HepG2 (cell line): Measurements from ENCODE around the gene AKR1C3. TPM values are rescaled to one million over a fixed set of nuclear protein-coding genes. Genes with fewer than 3 reads are reported as not detected.

Experiments used
- FOXJ3 ChIP-seq: sonication (generic); formaldehyde crosslinking; IDR thresholded peaks from 2 replicates; pipeline ENCODE4 v1.4.0; 2020; ENCODE audit warnings: missing genetic modification reagents, mild to moderate bottlenecking, borderline replicate concordance
- FOXK1 ChIP-seq: sonication (generic); formaldehyde crosslinking; IDR thresholded peaks from 2 replicates; pipeline ENCODE4 v1.4.0; 2020; ENCODE audit warnings: low read depth, missing genetic modification reagents, borderline replicate concordance
- FOXO1 ChIP-seq: sonication (generic); formaldehyde crosslinking; IDR thresholded peaks from 2 replicates; pipeline ENCODE4 v1.4.0; 2020; ENCODE audit warnings: missing genetic modification reagents
- GFI1 ChIP-seq: sonication (generic); formaldehyde crosslinking; IDR thresholded peaks from 2 replicates; pipeline ENCODE4 v1.5.0; 2020; ENCODE audit warnings: missing genetic modification reagents, mild to moderate bottlenecking, borderline replicate concordance
- KDM4B ChIP-seq: sonication (generic); formaldehyde crosslinking; IDR thresholded peaks from 2 replicates; pipeline ENCODE4 v1.4.0; 2020; ENCODE audit warnings: missing genetic modification reagents
- ZBTB20 ChIP-seq: sonication (generic); formaldehyde crosslinking; IDR thresholded peaks from 2 replicates; pipeline ENCODE4 v1.8.1; 2023; ENCODE audit warnings: missing genetic modification reagents, low read depth, mild to moderate bottlenecking, borderline replicate concordance
- ZNF3 ChIP-seq: IDR thresholded peaks from 2 replicates; pipeline ENCODE4 v1.7.0; 2017; ENCODE audit warnings: inconsistent platforms
- ZNF407 ChIP-seq: sonication (generic); formaldehyde crosslinking; IDR thresholded peaks from one replicate; pipeline ENCODE4 v1.5.1; 2020; ENCODE audit warnings: mild to moderate bottlenecking, missing genetic modification reagents; ENCODE audit errors: not compliant biosample characterization
- ZNF607 ChIP-seq: sonication (generic); formaldehyde crosslinking; IDR thresholded peaks from 2 replicates; pipeline ENCODE4 v1.5.1; 2020; ENCODE audit warnings: missing genetic modification reagents, mild to moderate bottlenecking, borderline replicate concordance
- polyA plus RNA-seq, 8 experiments: library from polyadenylated mRNA; depleted of rRNA in 3 of 8; stranded (reverse) in 7 of 8; unstranded in 1 of 8; fragments of >200 nt; fragmentation: Illumina TruSeq in 4 of 8; extraction: Trizol in 4 of 8; gene quantifications; 2 replicates each; pipeline versions ENCODE4 v1.2.1 to v1.2.3, GENCODE V29; 2011 to 2016; ENCODE audit warnings: low read depth in 4 of 8, missing spikeins in 1 of 8, mixed read lengths in 1 of 8; ENCODE audit not compliant: insufficient read depth in 1 of 8
- total RNA-seq, 5 experiments: library from RNA; depleted of rRNA; stranded (reverse); fragments of >200 nt; fragmentation: Illumina TruSeq; extraction: Trizol; gene quantifications; 2 replicates each; pipeline ENCODE4 v1.2.3, GENCODE V29; 2016; ENCODE audit warnings: low read depth in 1 of 5
- TF ChIP-seq, protein P1 (sequence below): sonication (generic); formaldehyde crosslinking; IDR thresholded peaks from 2 replicates; pipeline ENCODE4 v1.4.0; 2020; ENCODE audit warnings: missing genetic modification reagents
- TF ChIP-seq, protein P2 (sequence below): sonication (generic); formaldehyde crosslinking; IDR thresholded peaks from 2 replicates; pipeline ENCODE4 v1.8.0; 2022; ENCODE audit warnings: missing genetic modification reagents, mild to moderate bottlenecking, moderate library complexity, borderline replicate concordance

AKR1C3 gene
- total and polyA plus RNA-seq, 2 of the 13 experiments (the other 11 are each of a cell fraction or from before 2014, with no cell fraction given): 368 to 532 TPM

- TF ChIP-seq FOXJ3 (CRISPR knock-in tag) (peak; percentile 68; the same call in 1 of the 2 replicates), GFI1 (CRISPR knock-in tag) (peak; percentile 35; the same call in 1 of the 2 replicates), KDM4B (CRISPR knock-in tag) (peak; percentile 39; the same call in 1 of the 2 replicates), FOXK1 (peak; percentile 21; the same call in 1 of the 2 replicates), ZNF607 (CRISPR knock-in tag) (peak; percentile 46; the same call in 1 of the 2 replicates), ZNF407 (CRISPR knock-in tag) (no peak), FOXO1 (CRISPR knock-in tag) (peak; percentile 56; the same call in 1 of the 2 replicates), ZNF3 (CRISPR knock-in tag) (no peak; the same call in 1 of the 2 replicates), ZBTB20 (CRISPR knock-in tag) (peak; percentile 74)
- TF ChIP-seq, protein P1, sequence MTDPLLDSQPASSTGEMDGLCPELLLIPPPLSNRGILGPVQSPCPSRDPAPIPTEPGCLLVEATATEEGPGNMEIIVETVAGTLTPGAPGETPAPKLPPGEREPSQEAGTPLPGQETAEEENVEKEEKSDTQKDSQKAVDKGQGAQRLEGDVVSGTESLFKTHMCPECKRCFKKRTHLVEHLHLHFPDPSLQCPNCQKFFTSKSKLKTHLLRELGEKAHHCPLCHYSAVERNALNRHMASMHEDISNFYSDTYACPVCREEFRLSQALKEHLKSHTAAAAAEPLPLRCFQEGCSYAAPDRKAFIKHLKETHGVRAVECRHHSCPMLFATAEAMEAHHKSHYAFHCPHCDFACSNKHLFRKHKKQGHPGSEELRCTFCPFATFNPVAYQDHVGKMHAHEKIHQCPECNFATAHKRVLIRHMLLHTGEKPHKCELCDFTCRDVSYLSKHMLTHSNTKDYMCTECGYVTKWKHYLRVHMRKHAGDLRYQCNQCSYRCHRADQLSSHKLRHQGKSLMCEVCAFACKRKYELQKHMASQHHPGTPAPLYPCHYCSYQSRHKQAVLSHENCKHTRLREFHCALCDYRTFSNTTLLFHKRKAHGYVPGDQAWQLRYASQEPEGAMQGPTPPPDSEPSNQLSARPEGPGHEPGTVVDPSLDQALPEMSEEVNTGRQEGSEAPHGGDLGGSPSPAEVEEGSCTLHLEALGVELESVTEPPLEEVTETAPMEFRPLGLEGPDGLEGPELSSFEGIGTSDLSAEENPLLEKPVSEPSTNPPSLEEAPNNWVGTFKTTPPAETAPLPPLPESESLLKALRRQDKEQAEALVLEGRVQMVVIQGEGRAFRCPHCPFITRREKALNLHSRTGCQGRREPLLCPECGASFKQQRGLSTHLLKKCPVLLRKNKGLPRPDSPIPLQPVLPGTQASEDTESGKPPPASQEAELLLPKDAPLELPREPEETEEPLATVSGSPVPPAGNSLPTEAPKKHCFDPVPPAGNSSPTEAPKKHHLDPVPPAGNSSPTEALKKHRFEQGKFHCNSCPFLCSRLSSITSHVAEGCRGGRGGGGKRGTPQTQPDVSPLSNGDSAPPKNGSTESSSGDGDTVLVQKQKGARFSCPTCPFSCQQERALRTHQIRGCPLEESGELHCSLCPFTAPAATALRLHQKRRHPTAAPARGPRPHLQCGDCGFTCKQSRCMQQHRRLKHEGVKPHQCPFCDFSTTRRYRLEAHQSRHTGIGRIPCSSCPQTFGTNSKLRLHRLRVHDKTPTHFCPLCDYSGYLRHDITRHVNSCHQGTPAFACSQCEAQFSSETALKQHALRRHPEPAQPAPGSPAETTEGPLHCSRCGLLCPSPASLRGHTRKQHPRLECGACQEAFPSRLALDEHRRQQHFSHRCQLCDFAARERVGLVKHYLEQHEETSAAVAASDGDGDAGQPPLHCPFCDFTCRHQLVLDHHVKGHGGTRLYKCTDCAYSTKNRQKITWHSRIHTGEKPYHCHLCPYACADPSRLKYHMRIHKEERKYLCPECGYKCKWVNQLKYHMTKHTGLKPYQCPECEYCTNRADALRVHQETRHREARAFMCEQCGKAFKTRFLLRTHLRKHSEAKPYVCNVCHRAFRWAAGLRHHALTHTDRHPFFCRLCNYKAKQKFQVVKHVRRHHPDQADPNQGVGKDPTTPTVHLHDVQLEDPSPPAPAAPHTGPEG (CRISPR knock-in tag): no peak
- TF ChIP-seq, protein P2, sequence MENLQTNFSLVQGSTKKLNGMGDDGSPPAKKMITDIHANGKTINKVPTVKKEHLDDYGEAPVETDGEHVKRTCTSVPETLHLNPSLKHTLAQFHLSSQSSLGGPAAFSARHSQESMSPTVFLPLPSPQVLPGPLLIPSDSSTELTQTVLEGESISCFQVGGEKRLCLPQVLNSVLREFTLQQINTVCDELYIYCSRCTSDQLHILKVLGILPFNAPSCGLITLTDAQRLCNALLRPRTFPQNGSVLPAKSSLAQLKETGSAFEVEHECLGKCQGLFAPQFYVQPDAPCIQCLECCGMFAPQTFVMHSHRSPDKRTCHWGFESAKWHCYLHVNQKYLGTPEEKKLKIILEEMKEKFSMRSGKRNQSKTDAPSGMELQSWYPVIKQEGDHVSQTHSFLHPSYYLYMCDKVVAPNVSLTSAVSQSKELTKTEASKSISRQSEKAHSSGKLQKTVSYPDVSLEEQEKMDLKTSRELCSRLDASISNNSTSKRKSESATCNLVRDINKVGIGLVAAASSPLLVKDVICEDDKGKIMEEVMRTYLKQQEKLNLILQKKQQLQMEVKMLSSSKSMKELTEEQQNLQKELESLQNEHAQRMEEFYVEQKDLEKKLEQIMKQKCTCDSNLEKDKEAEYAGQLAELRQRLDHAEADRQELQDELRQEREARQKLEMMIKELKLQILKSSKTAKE (CRISPR knock-in tag): 0 out of 2 replicates have a peak, but pooled peaks have one; percentile 13
Observed at GRCh38 chr10:5071411-5072198, 22.6 kb upstream of the AKR1C3 start (continued).
